GOT3 (cell line): ENCODE results near the gene KIF26B.

Source experiments
- DNase-seq: peaks from one replicate; lab custom pipeline; 2025; ENCODE audit warnings: mixed read lengths; lab: John Stamatoyannopoulos, UW

The KIF26B gene

DNA sequence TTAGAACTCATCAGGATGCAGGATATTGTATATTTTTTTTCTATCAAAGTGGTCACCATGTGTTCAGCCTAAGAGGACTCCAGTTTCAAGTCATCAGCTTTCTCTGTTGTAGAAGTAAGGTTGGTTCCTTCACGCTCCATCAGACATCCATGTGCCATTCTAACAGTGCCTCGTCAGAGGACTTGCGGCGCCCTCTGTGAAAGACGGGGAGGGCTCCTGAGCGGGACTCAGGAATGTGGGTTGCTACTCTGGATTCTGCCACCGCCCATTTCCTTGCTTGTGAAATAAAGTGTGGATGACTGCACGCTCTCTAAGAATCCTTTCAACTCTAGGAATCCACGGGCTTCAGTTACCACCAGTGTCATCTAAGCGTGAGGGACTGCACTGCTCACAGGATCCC is 593.5 kb downstream of the KIF26B start:
- no peak for DNase-seq

DNA sequence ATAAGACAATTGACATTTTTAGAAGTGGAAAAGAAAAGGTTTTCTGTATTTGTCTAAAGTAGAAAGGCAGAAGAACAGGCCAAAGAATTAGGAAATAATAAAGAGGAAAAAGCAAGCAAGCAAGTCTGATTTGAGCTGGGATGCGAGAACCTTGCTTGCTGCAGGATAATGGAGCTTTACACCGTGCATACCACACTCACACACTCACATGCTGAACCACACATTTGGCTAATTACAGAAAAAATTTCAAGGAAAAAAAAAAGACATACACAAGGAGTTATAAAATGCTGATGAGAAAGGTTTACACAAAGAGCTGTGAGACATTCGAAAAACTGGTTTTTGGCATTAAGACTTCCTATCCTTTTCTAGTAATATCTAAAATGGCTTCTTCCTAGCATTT is 593.9 kb downstream of the KIF26B start:
- DNase-seq: no peak

DNA sequence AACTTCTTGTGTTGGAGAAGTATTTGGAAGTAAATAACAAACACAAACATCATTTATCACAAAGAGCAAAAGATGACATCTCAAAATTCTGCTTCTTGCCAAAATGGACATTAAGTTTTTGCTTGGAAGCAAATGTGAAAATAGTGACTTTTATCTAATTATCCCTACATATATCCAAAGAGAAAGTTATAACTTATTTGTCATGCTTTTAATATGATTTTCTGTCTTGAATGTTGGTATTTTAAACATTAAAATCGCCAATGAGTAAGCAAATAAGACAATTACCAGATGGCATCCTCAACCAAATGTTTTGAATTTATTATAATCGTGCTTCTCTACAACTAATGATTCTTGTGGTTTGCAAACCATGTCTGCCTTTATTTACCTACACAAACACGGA is 594.3 kb downstream of the KIF26B start:
- no peak for DNase-seq

DNA sequence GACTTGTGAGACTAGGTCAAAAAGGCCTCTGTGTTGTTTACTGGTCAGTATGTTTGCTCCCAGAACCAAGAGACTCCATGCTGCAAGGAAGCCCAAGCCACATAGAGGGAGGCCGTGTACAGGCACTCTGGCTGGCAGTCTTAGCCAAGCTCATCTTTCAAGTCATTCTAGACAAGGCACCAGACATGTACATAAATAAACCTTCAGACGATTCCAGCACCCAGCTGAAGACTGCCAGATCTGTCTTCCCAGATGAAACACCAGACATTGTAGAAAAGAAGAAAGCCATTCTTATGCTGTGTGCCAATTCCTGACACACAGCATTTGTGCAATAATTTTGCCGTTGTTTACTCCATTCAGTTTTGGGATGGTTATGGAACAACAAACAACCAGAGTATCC is 595.5 kb downstream of the KIF26B start:
- DNase-seq: no peak

DNA sequence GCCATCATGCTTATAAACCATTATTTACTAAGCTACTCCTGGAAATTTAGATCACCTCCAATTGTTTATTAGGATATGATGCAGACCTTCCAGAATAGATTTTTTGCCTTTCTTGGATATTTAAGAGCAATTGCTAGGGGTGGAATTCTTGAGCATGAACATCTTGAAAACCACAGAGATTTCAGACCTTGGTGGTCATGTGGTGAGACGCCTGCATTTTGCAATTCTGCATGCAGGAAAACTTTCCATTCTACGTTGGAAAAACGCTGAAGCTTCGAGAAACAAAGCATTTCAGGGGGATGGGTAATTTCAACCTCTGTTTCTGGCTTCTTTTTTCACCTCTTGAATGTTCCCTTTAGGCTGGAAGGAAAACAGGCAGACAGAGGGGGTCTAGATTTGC is 596.3 kb downstream of the KIF26B start:
- DNase-seq: no peak

DNA sequence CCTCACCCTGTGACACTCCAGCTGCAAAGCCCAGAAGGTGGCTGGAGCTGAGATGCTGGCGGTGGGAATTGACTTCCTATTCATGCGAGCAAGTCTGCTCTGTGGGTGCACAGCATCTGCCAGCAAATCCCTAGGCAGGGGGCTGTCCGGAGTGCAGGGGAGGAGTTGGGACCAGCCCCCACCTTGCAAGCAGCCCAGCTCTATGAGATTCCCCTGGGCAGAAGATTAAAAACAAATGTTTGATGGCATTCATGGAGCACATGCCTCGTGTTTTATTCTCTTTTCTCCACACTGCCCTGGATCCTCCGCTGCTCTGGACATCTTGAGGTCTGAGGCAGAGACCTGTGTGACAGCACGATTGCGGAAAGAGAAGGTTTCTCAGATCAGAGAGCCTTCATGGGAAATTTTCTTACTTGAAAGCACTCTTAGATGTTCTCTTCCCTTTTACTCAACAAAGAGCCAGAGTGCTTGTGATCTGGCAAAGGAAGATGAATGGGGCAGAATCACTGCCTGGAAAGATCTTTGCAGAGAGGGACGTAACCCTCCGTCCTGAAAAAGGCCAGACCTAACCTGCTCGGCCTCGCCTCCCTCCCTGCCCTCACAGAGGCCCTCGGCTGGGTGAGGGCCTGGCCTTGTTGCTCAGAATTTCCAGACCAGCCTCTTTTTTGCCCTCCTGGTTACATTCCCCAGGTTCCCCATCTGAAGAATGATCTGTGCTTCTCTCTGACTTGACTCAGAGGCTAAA is 597.1 kb downstream of the KIF26B start:
- no peak for DNase-seq

DNA sequence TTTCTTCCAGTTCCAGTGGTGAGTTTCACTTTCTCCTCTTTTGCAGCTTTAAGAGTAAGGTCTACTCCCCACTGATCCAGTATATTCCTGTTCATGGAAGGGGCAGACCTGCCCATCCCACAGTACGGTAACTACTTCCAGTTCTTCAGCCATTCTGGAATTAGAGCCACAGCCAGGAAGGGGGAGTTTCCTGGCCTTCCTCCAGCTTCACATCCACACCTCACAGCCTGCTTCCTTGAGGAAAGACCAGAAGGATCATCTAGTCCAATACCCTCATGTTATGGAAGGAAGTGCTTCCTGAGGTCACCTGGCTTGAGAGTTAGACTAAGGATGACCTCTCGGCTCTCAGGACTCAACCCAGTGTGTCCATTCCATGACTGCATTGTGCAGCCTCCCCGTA is 597.8 kb downstream of the KIF26B start:
- no peak for DNase-seq

DNA sequence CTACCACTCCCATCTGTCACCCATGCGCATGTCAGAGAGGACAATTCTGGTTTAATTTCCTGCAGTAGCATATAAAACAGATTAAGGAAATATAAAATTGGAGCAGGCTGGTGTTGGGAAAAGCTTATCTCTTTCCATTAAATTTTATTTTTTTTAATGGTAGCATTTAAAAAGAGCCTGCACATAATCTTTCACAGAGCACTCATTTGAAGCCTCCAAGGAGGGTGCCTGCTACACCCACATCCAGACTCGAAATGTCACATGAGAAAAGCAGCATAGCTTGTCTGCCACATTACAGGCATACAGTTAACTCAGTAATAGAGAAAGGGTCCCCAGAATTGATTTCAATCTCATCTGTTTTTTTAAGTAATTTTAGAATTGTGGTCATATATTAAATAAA is 599.0 kb downstream of the KIF26B start:
- DNase-seq: no peak

DNA sequence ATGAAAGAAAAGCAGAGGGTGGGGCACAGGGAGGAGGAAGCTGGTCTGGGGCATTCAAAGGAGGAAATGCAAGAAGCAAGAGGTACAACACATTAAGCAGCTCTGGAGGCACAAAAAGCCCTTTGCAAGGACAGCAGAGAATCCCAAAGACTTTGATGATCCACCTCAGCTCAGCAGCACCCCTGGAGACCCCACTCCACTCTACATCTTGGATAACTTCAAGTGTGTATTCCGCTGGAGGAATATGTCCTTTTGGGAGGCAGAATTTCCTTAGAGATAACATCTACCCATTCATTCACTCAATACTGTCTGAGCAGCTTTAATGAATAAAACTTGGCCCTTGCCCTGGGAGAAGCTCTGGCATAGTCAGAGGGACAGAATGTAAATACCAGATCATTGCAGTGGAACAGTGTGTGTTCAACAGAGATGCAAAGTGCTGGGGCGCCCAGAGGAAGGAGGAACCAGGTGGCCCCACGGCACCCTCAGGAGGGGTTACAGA is 599.7 kb downstream of the KIF26B start:
- no peak for DNase-seq
